Measurements from ENCODE around the gene LATS2. TPM values are rescaled to one million over a fixed set of nuclear protein-coding genes. Genes with fewer than 3 reads are reported as not detected.

LATS2 gene
- total RNA-seq, 1 experiment from 2014 or later = 18.8 TPM

DNA sequence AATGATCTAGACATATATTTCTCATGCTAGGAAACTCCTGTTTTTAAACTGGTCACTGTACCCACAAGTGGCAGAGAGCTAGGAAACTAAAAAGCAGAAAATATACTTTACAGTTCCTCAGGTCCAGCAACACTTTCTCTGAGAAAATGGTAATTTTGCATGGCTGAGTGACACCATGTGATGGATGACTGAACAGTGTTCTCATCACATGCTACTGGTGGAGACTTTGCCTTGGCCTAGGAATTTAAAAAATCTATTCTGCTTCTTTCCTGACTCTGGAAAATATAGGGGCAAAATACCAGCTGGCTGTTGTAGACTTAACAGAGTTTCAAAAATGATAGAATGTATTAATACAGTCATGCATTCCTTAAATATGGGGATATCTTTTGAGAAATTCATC is 50.0 kb downstream of the LATS2 start:
- intact Hi-C loops (cut with micrococcal nuclease) = no loop called here
- Histone ChIP-seq H3K79me2 (ENCODE audit: insufficient read depth, low read length) (peaks cover 81% of the 10 kb centered on the region), H3K9me2 (ENCODE audit: insufficient read depth) (no peaks in the 10 kb centered on the region), H3K27me3 (ENCODE audit: insufficient read depth, low read length) (no peaks in the 10 kb centered on the region), H3K4me1 (ENCODE audit: control insufficient read depth in 1 of 2, insufficient read depth in 2 of 2, low read length in 2 of 2) (peaks cover 7 to 8% of the 10 kb centered on the region in 2 experiments; a peak in 3 of 4 replicates), H4K20me1 (ENCODE audit: insufficient read depth) (no peaks in the 10 kb centered on the region), H3K9me3 (ENCODE audit: control insufficient read depth in 1 of 2, insufficient read depth in 1 of 2, low read depth in 1 of 2, low read length in 2 of 2) (no peaks in the 10 kb centered on the region), H3K9ac (ENCODE audit: low read length) (no peak overlapping the region), H3K36me3 (ENCODE audit: control insufficient read depth in 1 of 2, insufficient read depth in 2 of 2, low read length in 2 of 2) (no peaks in the 10 kb centered on the region), H3K4me3 (replicated peaks in 1 of 2; ENCODE audit: low read depth in 1 of 2, low read length in 2 of 2) (no peak overlapping the region), H3K27ac (ENCODE audit: low read depth, low read length) (no peak overlapping the region), H3K4me2 (ENCODE audit: low read length) (no peak overlapping the region), H2AFZ (ENCODE audit: low read depth, low read length, poor library complexity, severe bottlenecking) (no peak overlapping the region)
- ChIA-PET CTCF (no interaction called here), POLR2A (no interaction called here), RAD21 (ENCODE audit: low non-redundant PET in 1 of 2, low total read pairs in 2 of 2, uncharacterized antibody in 2 of 2, unreplicated experiment in 2 of 2) (no interaction called here)
- TF ChIP-seq EGR1 (IDR thresholded peaks at IDR 0.05; ENCODE audit: low read depth) = no peak
- TF ChIP-seq, protein P1, sequence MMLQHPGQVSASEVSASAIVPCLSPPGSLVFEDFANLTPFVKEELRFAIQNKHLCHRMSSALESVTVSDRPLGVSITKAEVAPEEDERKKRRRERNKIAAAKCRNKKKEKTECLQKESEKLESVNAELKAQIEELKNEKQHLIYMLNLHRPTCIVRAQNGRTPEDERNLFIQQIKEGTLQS (IDR thresholded peaks at IDR 0.05) = no peak
- TF ChIP-seq, protein P2, sequence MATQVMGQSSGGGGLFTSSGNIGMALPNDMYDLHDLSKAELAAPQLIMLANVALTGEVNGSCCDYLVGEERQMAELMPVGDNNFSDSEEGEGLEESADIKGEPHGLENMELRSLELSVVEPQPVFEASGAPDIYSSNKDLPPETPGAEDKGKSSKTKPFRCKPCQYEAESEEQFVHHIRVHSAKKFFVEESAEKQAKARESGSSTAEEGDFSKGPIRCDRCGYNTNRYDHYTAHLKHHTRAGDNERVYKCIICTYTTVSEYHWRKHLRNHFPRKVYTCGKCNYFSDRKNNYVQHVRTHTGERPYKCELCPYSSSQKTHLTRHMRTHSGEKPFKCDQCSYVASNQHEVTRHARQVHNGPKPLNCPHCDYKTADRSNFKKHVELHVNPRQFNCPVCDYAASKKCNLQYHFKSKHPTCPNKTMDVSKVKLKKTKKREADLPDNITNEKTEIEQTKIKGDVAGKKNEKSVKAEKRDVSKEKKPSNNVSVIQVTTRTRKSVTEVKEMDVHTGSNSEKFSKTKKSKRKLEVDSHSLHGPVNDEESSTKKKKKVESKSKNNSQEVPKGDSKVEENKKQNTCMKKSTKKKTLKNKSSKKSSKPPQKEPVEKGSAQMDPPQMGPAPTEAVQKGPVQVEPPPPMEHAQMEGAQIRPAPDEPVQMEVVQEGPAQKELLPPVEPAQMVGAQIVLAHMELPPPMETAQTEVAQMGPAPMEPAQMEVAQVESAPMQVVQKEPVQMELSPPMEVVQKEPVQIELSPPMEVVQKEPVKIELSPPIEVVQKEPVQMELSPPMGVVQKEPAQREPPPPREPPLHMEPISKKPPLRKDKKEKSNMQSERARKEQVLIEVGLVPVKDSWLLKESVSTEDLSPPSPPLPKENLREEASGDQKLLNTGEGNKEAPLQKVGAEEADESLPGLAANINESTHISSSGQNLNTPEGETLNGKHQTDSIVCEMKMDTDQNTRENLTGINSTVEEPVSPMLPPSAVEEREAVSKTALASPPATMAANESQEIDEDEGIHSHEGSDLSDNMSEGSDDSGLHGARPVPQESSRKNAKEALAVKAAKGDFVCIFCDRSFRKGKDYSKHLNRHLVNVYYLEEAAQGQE (IDR thresholded peaks at IDR 0.05; ENCODE audit: low read depth) = no peak
- no peak for TF ChIP-seq ELF1 (IDR thresholded peaks at IDR 0.05; ENCODE audit: borderline replicate concordance, low read depth)
- TF ChIP-seq ZFX (IDR thresholded peaks at IDR 0.05) = no peak
- no peak for TF ChIP-seq SIN3A (IDR thresholded peaks at IDR 0.05; ENCODE audit: low read depth)
- TF ChIP-seq POLR2A (IDR thresholded peaks at IDR 0.05; ENCODE audit: borderline replicate concordance, extremely low read depth, insufficient read depth, insufficient read length) = no peak
- no peak for TF ChIP-seq FOSL1 (IDR thresholded peaks at IDR 0.05; ENCODE audit: low read depth)
- TF ChIP-seq YY1 (IDR thresholded peaks at IDR 0.05; ENCODE audit: extremely low read depth, insufficient replicate concordance, low read depth, low read length) = no peak
- TF ChIP-seq POLR2AphosphoS5 (IDR thresholded peaks at IDR 0.05; ENCODE audit: low read depth, low read length) = no peak
- TF ChIP-seq SP1 (IDR thresholded peaks at IDR 0.05; ENCODE audit: low read depth) = no peak
- no peak for TF ChIP-seq JUND (IDR thresholded peaks at IDR 0.05)
- TF ChIP-seq RAD21 (IDR thresholded peaks at IDR 0.05; ENCODE audit: low read depth) = no peak
- no peak for TF ChIP-seq EZH2phosphoT487 (IDR thresholded peaks at IDR 0.05; ENCODE audit: borderline replicate concordance)
- TF ChIP-seq, protein P3, sequence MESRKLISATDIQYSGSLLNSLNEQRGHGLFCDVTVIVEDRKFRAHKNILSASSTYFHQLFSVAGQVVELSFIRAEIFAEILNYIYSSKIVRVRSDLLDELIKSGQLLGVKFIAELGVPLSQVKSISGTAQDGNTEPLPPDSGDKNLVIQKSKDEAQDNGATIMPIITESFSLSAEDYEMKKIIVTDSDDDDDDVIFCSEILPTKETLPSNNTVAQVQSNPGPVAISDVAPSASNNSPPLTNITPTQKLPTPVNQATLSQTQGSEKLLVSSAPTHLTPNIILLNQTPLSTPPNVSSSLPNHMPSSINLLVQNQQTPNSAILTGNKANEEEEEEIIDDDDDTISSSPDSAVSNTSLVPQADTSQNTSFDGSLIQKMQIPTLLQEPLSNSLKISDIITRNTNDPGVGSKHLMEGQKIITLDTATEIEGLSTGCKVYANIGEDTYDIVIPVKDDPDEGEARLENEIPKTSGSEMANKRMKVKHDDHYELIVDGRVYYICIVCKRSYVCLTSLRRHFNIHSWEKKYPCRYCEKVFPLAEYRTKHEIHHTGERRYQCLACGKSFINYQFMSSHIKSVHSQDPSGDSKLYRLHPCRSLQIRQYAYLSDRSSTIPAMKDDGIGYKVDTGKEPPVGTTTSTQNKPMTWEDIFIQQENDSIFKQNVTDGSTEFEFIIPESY (IDR thresholded peaks at IDR 0.05; ENCODE audit: extremely low read depth, insufficient replicate concordance, low read length) = no peak
- TF ChIP-seq, protein P4, sequence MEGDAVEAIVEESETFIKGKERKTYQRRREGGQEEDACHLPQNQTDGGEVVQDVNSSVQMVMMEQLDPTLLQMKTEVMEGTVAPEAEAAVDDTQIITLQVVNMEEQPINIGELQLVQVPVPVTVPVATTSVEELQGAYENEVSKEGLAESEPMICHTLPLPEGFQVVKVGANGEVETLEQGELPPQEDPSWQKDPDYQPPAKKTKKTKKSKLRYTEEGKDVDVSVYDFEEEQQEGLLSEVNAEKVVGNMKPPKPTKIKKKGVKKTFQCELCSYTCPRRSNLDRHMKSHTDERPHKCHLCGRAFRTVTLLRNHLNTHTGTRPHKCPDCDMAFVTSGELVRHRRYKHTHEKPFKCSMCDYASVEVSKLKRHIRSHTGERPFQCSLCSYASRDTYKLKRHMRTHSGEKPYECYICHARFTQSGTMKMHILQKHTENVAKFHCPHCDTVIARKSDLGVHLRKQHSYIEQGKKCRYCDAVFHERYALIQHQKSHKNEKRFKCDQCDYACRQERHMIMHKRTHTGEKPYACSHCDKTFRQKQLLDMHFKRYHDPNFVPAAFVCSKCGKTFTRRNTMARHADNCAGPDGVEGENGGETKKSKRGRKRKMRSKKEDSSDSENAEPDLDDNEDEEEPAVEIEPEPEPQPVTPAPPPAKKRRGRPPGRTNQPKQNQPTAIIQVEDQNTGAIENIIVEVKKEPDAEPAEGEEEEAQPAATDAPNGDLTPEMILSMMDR (IDR thresholded peaks at IDR 0.05 in 2 of 3, conservative IDR thresholded peaks at IDR 0.05 in 1 of 3; ENCODE audit: borderline replicate concordance in 1 of 3, insufficient read depth in 1 of 3, low read depth in 2 of 3, low read length in 2 of 3) = no peak
- BruUV-seq (replicated peaks) = no TSS peak
- DNase-seq (ENCODE audit: low read depth, low spot score) (no peak), ATAC-seq (no peak)

Measured in HCT116 (cell line).